Ishikawa (cell line): Measurements from ENCODE around the gene CLBA1.

Source experiments
- CEBPB ChIP-seq: IDR thresholded peaks from 2 replicates; pipeline ENCODE4 v1.6.1; 2012
- CREB1 ChIP-seq: IDR thresholded peaks from 2 replicates; pipeline ENCODE4 v1.6.1; 2012; ENCODE audit warnings: low read depth
- EGR1 ChIP-seq: IDR thresholded peaks from 2 replicates; pipeline ENCODE4 v1.6.1; 2012
- EP300 ChIP-seq: IDR thresholded peaks from 2 replicates; pipeline ENCODE4 v1.6.1; 2012; ENCODE audit warnings: borderline replicate concordance
- FOXM1 ChIP-seq: IDR thresholded peaks from 2 replicates; pipeline ENCODE4 v1.6.1; 2012; ENCODE audit warnings: low read depth, borderline replicate concordance
- NFIC ChIP-seq: IDR thresholded peaks from 2 replicates; pipeline ENCODE4 v1.6.1; 2012
- RAD21 ChIP-seq: IDR thresholded peaks from 2 replicates; pipeline ENCODE4 v1.6.1; 2012; ENCODE audit warnings: low read depth
- TAF1 ChIP-seq: IDR thresholded peaks from 2 replicates; pipeline ENCODE4 v1.6.1; 2012; ENCODE audit warnings: low read depth, mild to moderate bottlenecking
- TCF12 ChIP-seq: IDR thresholded peaks from 2 replicates; pipeline ENCODE4 v1.6.1; 2012; ENCODE audit warnings: low read depth
- TEAD4 ChIP-seq: IDR thresholded peaks from 2 replicates; pipeline ENCODE4 v1.6.1; 2012
- USF1 ChIP-seq: IDR thresholded peaks from 2 replicates; pipeline ENCODE4 v1.6.1; 2012
- YY1 ChIP-seq: IDR thresholded peaks from 2 replicates; pipeline ENCODE4 v1.6.1; 2012; ENCODE audit warnings: low read depth
- ZBTB7A ChIP-seq: IDR thresholded peaks from 2 replicates; pipeline ENCODE4 v1.6.1; 2012; ENCODE audit warnings: low read depth
- TF ChIP-seq, protein P1 (sequence below): IDR thresholded peaks from 2 replicates; pipeline ENCODE4 v1.6.1; 2012; ENCODE audit warnings: low read depth, mild to moderate bottlenecking
- TF ChIP-seq, protein P2 (sequence below): IDR thresholded peaks from 2 replicates; pipeline ENCODE4 v1.6.1; 2012

CLBA1 gene

GRCh38 chr14:104999361-104999760 lies 13.8 kb downstream of the CLBA1 start:
- TF ChIP-seq NFIC, result no peak
- TF ChIP-seq EGR1, result no peak
- no peak for TF ChIP-seq TEAD4
- no peak for TF ChIP-seq TAF1
- TF ChIP-seq EP300, result no peak
- TF ChIP-seq CEBPB, result no peak
- TF ChIP-seq USF1, result no peak
- TF ChIP-seq YY1, result no peak
- TF ChIP-seq, protein P1, sequence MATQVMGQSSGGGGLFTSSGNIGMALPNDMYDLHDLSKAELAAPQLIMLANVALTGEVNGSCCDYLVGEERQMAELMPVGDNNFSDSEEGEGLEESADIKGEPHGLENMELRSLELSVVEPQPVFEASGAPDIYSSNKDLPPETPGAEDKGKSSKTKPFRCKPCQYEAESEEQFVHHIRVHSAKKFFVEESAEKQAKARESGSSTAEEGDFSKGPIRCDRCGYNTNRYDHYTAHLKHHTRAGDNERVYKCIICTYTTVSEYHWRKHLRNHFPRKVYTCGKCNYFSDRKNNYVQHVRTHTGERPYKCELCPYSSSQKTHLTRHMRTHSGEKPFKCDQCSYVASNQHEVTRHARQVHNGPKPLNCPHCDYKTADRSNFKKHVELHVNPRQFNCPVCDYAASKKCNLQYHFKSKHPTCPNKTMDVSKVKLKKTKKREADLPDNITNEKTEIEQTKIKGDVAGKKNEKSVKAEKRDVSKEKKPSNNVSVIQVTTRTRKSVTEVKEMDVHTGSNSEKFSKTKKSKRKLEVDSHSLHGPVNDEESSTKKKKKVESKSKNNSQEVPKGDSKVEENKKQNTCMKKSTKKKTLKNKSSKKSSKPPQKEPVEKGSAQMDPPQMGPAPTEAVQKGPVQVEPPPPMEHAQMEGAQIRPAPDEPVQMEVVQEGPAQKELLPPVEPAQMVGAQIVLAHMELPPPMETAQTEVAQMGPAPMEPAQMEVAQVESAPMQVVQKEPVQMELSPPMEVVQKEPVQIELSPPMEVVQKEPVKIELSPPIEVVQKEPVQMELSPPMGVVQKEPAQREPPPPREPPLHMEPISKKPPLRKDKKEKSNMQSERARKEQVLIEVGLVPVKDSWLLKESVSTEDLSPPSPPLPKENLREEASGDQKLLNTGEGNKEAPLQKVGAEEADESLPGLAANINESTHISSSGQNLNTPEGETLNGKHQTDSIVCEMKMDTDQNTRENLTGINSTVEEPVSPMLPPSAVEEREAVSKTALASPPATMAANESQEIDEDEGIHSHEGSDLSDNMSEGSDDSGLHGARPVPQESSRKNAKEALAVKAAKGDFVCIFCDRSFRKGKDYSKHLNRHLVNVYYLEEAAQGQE, result no peak
- no peak for TF ChIP-seq ZBTB7A
- no peak for TF ChIP-seq TCF12
- no peak for TF ChIP-seq RAD21

- TF ChIP-seq RAD21, result no peak
- TF ChIP-seq EP300, result no peak
Measured at GRCh38 chr14:105005329-105005928, 19.8 kb downstream of the CLBA1 start.

GRCh38 chr14:105005929-105006830 lies 20.6 kb downstream of the CLBA1 start:
- TF ChIP-seq CREB1 (no peak), RAD21 (no peak)
- TF ChIP-seq, protein P1, result no peak

GRCh38 chr14:105006831-105007592 lies 21.4 kb downstream of the CLBA1 start:
- TF ChIP-seq NFIC (no peak), FOXM1 (no peak), TAF1 (no peak), TEAD4 (no peak), YY1 (no peak), EP300 (no peak), ZBTB7A (no peak), TCF12 (no peak), CREB1 (no peak), USF1 (no peak), RAD21 (no peak), CEBPB (no peak), EGR1 (no peak)
- TF ChIP-seq, protein P1, result no peak
- TF ChIP-seq, protein P2, sequence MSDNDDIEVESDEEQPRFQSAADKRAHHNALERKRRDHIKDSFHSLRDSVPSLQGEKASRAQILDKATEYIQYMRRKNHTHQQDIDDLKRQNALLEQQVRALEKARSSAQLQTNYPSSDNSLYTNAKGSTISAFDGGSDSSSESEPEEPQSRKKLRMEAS, result no peak
